HFFc6 (cell line): ENCODE data around the gene ACOX1. TPM values are rescaled to one million over a fixed set of nuclear protein-coding genes. Genes with fewer than 3 reads are reported as not detected.
A peak's percentile ranks its signal among the peaks of the same experiment; 100 is the strongest.

Experiments used
- DNase-seq: peaks from one replicate; pipeline ENCODE4 v3.0.0-alpha.2; 2018
- H3K27ac Mint-ChIP-seq: 2 replicates; pipeline ENCODE4 v1.8.0; 2020; ENCODE audit warnings: mild to moderate bottlenecking, mixed read lengths
- H3K27me3 Mint-ChIP-seq: 2 replicates; pipeline ENCODE4 v1.8.0; 2021; ENCODE audit warnings: mild to moderate bottlenecking, moderate library complexity, mixed read lengths; ENCODE audit not compliant: insufficient read depth
- H3K36me3 Mint-ChIP-seq: 2 replicates; pipeline ENCODE4 v1.8.0; 2021; ENCODE audit warnings: low read depth, mixed read lengths
- H3K4me1 Mint-ChIP-seq: 2 replicates; pipeline ENCODE4 v1.8.0; 2020; ENCODE audit warnings: low read depth, mixed read lengths
- H3K4me3 Mint-ChIP-seq: 2 replicates; pipeline ENCODE4 v1.8.0; 2020; ENCODE audit warnings: mild to moderate bottlenecking, moderate library complexity, mixed read lengths
- H3K9me3 Mint-ChIP-seq: 2 replicates; pipeline ENCODE4 v1.8.0; 2020; ENCODE audit warnings: mild to moderate bottlenecking, mixed read lengths
- total RNA-seq, 6 experiments: library from RNA; stranded (reverse); fragmentation: NEBNext Ultra II Directional; extraction: Animal tissue kit (Norgen Biotek cat#: 25700); gene quantifications; 2 replicates in 1 of 6; 3 replicates in 5 of 6; pipeline ENCODE4 v1.2.3, GENCODE V29; 2021
- TF ChIP-seq, protein P1 (sequence below): fragments of 200-600 bp; sonication (generic); IDR thresholded peaks from 2 replicates; pipeline ENCODE4 v1.5.0; 2021; ENCODE audit warnings: antibody characterized with exemption, mild to moderate bottlenecking

ACOX1 gene
- total RNA-seq, 6 experiments from 2014 or later = 40.4 to 47.2 (median 44.5) TPM

DNA sequence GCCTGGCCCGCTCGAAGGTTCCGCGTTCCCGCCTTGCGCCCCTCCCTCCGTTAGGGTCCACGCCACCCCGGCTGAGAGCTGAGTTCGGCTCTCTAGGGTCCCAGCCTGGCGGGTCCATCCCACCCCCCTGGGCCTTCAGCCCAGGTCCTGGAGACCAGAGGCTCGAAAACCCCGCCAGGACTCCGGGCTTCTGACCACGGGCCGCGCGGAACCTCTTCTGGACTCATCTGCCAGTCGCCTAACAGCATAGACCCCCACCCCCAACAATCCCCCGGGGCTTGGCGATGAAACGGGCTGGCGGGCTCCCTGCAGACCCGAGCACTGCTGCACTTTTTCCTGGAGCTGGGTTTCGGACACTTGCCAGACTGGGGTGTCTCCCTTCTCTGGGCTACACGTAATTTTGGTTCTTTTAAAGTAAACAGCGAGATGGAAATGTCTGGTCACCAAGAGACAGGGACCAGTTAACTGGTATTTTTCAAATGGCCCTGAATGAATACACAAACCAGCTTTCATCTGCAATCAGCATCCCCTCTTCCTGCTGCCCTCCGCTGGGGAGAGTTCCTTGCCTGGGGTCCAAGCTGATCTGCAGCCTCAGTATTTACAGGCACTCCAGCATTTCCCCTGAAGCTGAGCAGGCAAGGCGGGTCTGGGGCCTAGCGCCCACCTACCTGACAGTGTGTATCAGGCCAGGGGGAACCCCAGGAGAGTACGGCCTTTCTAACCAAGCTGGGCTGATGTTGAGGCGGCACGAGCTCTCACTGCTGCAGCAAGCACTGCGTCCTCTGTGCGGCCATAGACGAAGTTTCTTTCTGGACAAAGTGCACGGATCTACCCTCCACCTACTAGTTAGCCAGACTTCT lies 81.6 kb downstream of the ACOX1 start:
- H3K27me3 Mint-ChIP-seq = peaks cover 4% of the 10 kb centered on the region; the same call in 1 of the 2 replicates
- TF ChIP-seq, protein P1, sequence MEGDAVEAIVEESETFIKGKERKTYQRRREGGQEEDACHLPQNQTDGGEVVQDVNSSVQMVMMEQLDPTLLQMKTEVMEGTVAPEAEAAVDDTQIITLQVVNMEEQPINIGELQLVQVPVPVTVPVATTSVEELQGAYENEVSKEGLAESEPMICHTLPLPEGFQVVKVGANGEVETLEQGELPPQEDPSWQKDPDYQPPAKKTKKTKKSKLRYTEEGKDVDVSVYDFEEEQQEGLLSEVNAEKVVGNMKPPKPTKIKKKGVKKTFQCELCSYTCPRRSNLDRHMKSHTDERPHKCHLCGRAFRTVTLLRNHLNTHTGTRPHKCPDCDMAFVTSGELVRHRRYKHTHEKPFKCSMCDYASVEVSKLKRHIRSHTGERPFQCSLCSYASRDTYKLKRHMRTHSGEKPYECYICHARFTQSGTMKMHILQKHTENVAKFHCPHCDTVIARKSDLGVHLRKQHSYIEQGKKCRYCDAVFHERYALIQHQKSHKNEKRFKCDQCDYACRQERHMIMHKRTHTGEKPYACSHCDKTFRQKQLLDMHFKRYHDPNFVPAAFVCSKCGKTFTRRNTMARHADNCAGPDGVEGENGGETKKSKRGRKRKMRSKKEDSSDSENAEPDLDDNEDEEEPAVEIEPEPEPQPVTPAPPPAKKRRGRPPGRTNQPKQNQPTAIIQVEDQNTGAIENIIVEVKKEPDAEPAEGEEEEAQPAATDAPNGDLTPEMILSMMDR = no peak
- H3K4me1 Mint-ChIP-seq = peaks cover 19% of the 10 kb centered on the region
- H3K36me3 Mint-ChIP-seq = no peaks in the 10 kb centered on the region
- no peak for DNase-seq
- peak overlapping the region; percentile 48 for H3K27ac Mint-ChIP-seq
- no peaks in the 10 kb centered on the region for H3K9me3 Mint-ChIP-seq
- H3K4me3 Mint-ChIP-seq = peak overlapping the region; percentile 56

DNA sequence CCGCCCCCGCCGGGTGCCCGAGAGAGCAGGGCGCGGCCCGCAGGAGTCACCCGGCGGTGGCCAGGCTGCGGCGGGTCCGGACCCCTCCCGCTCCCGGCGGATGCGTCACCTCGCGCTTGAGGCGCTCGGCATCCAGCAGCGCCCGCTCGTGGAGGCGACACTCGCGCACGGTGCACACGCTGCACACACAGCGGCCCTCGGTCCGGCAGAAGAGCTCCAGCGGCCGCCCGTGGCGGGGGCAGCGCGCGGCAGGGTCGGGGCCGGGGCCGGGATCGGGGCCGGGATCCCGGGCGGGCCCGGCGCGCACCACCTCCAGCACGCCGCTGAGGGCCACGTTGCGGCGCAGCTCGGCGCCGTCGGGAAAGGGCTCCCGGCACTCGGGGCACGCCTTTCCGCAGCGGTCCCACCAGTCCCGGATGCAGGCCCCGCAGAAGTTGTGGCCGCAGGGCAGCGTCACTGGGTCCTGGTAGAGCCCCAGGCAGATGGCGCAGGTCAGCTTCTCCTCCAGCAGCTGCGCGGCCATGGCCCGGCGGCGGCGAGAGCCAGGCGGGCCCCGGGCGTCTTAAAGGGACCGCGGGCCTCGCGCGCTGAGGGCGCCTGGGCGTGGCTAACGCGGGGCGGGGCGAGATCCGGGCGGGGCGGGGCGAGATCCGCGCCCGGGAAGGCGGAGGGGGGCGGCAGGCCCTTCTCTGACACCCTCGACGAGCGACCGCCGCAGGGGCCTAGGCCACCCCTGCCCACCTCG lies 82.4 kb downstream of the ACOX1 start, which contains the start of gene TRIM65:
Gene TRIM65 (minus strand): TSS at position 537 of the 745 bp plus-strand sequence. CDS start 14 bp downstream, at position 523.
- H3K4me1 Mint-ChIP-seq = peaks cover 19% of the 10 kb centered on the region

DNA sequence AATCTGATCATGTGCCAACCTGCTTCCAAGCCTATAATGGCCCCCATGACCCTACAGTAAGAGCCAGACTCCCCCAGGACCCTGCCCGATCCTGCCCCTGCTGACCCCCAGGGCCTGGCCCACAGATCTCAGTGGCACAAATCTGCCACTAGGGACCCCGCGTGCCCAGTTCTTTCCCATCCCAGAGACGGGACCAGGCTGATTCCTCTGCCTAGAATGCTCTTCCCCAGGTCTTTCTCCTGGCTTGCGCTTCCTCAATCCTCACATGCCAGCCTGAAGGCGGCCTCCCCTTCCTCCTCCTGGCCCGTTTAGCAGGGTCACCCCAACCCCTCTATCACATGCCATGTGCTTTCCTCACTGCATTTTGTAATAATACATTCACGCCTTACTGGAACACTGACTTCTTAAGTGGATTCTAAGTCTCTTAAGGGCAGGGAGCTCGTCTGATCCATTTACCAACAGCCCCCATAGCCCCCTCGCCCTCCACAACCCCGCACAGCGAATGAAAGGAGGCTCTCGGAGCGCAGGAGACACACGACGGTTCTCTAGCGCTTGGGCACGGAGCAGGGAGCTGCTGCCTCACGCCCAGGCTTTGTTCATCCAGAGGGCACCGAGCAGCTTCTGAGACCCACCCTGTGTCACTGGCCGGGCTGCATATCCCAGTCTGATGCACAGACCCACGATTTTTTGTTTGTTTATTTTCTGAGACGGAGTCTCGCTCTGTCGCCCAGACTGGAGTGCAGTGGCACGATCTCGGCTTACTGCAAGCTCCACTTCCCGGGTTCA lies 83.4 kb downstream of the ACOX1 start:
- Mint-ChIP-seq H3K9me3 (no peaks in the 10 kb centered on the region), H3K27me3 (peaks cover 4% of the 10 kb centered on the region; the same call in 1 of the 2 replicates), H3K36me3 (no peaks in the 10 kb centered on the region), H3K4me3 (peak overlapping the region; percentile 87), H3K27ac (peak overlapping the region; percentile 84), H3K4me1 (peaks cover 19% of the 10 kb centered on the region)
- TF ChIP-seq, protein P1 = peak; percentile 70
- no peak for DNase-seq

More for the DNA sequence above, 82.4 kb downstream of the ACOX1 start, which contains the start of gene TRIM65:
- Mint-ChIP-seq H3K27me3 (peaks cover 4% of the 10 kb centered on the region; the same call in 1 of the 2 replicates), H3K27ac (peak within 1 kb of the TSS; percentile 84), H3K4me3 (peak within 1 kb of the TSS; percentile 87), H3K36me3 (no peaks in the 10 kb centered on the region), H3K9me3 (no peaks in the 10 kb centered on the region)
- TF ChIP-seq, protein P1 = peak; percentile 65
- DNase-seq = peak; percentile 72

DNA sequence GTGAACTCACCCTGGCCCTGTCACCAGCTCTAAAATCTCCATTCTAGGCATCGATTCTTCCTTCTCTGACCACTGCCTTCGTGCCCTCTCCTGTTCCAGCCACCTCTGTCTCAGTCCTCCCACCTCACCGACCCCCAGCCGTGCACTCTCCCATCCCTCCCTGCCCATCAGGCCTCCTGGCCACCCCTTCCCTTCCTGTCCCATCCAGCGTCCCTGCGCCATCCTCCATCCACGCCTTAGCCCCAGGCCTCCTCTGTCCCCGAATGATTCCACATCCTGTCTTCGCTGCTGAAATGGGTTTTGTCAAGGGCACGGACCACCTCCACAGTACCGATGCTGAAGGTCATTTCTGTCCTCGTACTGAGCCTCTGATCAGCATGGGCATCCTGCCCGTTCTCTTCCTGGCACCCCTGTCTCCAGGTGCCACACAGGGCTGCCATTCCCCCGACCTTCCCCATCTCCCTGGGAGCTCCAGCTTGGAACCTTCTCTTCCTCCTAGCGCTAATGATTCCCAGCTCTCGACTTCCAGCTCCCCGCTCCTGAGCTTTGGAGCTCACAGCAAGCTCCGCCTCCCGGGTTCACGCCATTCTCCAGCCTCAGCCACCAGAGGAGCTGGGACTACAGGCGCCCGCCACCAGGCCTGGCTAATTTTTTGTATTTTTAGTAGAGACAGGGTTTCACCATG lies 84.8 kb downstream of the ACOX1 start:
- TF ChIP-seq, protein P1 = no peak
- no peaks in the 10 kb centered on the region for H3K9me3 Mint-ChIP-seq
- H3K27me3 Mint-ChIP-seq = peaks cover 6% of the 10 kb centered on the region
- no peaks in the 10 kb centered on the region for H3K36me3 Mint-ChIP-seq
- H3K4me1 Mint-ChIP-seq = peaks cover 19% of the 10 kb centered on the region
- H3K4me3 Mint-ChIP-seq = no peak overlapping the region
- H3K27ac Mint-ChIP-seq = no peak overlapping the region
- no peak for DNase-seq
